GM12875 (cell line): ENCODE measurements around the gene LAX1.

Experiments
- H3K4me3 ChIP-seq: one replicate; pipeline ENCODE4 v1.5.1; 2011; ENCODE audit warnings: low read depth, low read length, control low read depth
- TF ChIP-seq, protein P1 (sequence below): IDR thresholded peaks from 2 replicates; pipeline ENCODE4 v1.5.1; 2011; ENCODE audit warnings: low read depth, mild to moderate bottlenecking, control low read depth, inconsistent platforms, low read length, moderate library complexity, borderline replicate concordance; ENCODE audit not compliant: insufficient read depth

The LAX1 gene

GRCh38 chr1:203797216-203797615, 32.2 kb downstream of the LAX1 start:
- TF ChIP-seq, protein P1, sequence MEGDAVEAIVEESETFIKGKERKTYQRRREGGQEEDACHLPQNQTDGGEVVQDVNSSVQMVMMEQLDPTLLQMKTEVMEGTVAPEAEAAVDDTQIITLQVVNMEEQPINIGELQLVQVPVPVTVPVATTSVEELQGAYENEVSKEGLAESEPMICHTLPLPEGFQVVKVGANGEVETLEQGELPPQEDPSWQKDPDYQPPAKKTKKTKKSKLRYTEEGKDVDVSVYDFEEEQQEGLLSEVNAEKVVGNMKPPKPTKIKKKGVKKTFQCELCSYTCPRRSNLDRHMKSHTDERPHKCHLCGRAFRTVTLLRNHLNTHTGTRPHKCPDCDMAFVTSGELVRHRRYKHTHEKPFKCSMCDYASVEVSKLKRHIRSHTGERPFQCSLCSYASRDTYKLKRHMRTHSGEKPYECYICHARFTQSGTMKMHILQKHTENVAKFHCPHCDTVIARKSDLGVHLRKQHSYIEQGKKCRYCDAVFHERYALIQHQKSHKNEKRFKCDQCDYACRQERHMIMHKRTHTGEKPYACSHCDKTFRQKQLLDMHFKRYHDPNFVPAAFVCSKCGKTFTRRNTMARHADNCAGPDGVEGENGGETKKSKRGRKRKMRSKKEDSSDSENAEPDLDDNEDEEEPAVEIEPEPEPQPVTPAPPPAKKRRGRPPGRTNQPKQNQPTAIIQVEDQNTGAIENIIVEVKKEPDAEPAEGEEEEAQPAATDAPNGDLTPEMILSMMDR, result no peak
- H3K4me3 ChIP-seq, result no peak overlapping the region

DNA sequence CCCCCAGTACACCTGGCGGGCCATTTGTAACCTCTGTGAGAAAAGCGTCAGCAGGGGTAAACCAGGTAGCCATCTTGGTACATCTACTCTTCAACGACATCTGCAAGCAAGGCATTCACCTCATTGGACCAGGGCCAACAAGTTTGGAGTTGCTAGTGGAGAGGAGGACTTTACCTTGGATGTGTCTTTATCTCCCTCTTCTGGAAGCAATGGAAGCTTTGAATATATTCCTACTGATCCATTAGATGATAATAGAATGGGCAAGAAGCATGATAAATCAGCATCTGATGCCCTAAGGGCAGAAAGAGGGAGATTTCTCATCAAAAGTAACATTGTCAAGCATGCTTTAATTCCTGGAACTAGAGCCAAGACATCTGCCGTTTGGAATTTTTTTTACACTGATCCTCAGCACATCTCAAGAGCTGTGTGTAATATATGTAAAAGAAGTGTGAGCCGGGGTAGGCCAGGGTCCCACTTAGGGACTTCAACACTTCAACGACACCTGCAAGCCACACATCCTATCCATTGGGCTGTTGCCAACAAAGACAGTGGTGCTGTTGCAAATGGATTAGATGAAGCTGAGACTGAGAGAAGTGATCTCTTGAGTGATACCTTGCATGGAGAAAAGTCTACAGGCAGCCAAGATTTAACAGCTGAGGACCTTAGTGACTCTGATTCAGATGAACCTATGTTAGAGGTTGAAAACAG, 33.1 kb downstream of the LAX1 start:
- no peak overlapping the region for H3K4me3 ChIP-seq
- TF ChIP-seq, protein P1, result no peak

DNA sequence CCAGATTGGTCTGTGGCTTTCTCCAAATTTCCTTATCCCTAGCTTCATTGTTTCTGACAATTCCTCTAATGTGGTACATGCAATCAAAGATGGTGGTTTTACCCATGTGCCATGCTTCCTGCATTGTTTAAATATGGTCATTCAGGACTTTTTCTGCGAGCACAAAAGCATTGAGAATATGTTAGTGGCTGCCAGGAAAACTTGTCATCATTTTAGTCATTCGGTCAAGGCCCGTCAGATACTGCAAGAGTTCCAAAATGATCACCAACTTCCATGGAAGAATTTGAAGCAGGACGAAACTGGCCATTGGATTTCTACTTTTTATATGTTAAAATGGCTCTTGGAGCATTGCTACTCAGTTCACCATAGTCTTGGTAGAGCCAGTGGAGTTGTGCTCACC, 34.2 kb downstream of the LAX1 start:
- TF ChIP-seq, protein P1, result no peak
- H3K4me3 ChIP-seq, result no peak overlapping the region

DNA sequence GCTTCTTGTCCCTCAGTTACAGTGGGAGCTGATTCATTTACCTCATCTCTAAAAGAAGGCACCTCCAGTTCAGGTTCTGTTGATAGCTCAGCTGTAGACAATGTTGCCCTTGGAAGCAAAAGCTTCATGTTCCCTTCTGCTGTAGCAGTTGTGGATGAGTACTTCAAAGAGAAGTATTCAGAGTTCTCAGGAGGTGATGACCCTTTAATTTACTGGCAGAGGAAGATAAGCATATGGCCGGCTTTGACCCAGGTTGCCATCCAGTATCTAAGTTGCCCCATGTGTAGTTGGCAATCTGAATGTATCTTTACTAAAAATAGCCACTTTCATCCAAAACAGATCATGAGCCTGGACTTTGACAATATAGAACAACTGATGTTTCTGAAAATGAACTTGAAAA, 35.0 kb downstream of the LAX1 start:
- H3K4me3 ChIP-seq, result no peak overlapping the region
- TF ChIP-seq, protein P1, result no peak

GRCh38 chr1:203805689-203806088, 40.7 kb downstream of the LAX1 start:
- no peak overlapping the region for H3K4me3 ChIP-seq
- TF ChIP-seq, protein P1, result no peak

DNA sequence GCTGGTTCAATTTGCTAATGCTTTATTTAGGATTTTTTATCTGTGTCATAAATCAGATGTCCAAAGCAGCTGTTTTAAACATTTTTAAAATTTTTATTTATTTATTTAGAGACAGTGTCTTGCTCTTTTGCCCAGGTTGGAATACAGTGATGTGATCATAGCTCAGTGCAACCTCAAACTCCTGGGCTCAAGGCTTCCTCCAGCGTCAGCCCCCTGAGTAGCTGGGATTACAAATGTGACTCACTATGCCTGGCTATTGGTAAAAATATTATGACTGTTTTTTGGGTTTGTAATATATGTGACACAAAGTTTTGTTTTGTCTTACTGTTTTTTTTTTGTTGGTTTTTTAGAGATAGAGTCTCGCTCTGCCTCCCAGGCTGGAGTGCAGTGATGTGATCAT, 42.2 kb downstream of the LAX1 start:
- H3K4me3 ChIP-seq, result no peak overlapping the region
- TF ChIP-seq, protein P1, result no peak

DNA sequence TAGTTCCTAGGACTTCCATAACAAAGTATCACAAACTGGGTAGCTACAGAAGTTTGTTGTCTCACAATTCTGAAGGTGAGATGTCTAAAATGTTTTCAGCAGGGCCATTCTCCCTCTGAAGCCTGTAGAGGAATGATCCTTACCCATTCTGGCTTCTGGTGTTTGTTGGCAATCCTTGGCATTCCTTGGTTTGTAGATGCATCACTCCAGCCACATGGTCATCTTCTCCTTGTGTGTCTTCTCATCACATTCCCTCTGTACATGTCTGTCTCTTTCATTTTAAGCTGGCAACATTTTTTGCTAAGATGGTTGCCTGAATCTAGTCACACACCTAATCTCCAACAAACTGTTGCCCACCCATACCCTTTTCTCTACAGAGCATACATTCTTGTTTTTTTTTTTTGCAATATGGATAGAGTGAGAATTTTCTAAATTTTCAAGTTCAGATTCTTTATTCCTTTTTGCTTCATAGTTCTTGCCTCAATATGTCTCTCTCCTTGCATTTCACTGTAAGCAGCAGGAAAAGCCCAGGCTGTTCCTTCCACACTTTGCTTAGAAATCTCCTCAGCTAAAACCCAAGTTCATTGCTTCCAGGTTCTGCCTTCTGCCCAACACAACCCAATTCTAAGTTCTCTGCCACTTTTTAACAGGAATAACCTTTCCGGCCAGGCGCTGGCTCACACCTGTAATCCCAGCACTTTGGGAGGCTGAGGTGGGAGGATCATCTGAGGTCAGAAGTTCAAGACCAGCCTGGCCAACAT, 48.8 kb downstream of the LAX1 start:
- TF ChIP-seq, protein P1, result no peak
- no peak overlapping the region for H3K4me3 ChIP-seq
